Mesenchymal stem cell (in vitro differentiated cells and primary cell): ENCODE results near the gene SLC15A1.

ENCODE experiments used
- DNase-seq: peaks from one replicate; pipeline ENCODE4 v3.0.0-alpha.2; 2013
- H2AFZ ChIP-seq: one replicate; pipeline ENCODE4 v1.6.1; 2013; ENCODE audit warnings: low read depth, mild to moderate bottlenecking, control low read depth, inconsistent platforms, low read length, moderate library complexity
- H2AK5ac ChIP-seq: 2 replicates; pipeline ENCODE4 v1.6.1; 2013; ENCODE audit warnings: low read length, moderate library complexity, mild to moderate bottlenecking, inconsistent platforms; ENCODE audit not compliant: severe bottlenecking
- H2BK120ac ChIP-seq: one replicate; pipeline ENCODE4 v1.6.1; 2013; ENCODE audit warnings: low read depth, mild to moderate bottlenecking, inconsistent platforms, low read length, moderate library complexity
- H2BK12ac ChIP-seq, 2 experiments: one replicate each; pipeline ENCODE4 v1.6.1; 2013; ENCODE audit warnings: inconsistent platforms in 2 of 2, low read length in 2 of 2, mild to moderate bottlenecking in 2 of 2, moderate library complexity in 2 of 2, control low read depth in 1 of 2
- H2BK15ac ChIP-seq: one replicate; pipeline ENCODE4 v1.6.1; 2013; ENCODE audit warnings: mild to moderate bottlenecking, low read depth, inconsistent platforms; ENCODE audit not compliant: poor library complexity, severe bottlenecking
- H2BK5ac ChIP-seq: 2 replicates; pipeline ENCODE4 v1.6.1; 2013; ENCODE audit warnings: low read depth, mild to moderate bottlenecking, low read length, control low read depth, inconsistent platforms; ENCODE audit not compliant: poor library complexity, severe bottlenecking
- H3K14ac ChIP-seq, 2 experiments: one replicate each; pipeline ENCODE4 v1.6.1; 2013; ENCODE audit warnings: inconsistent platforms in 2 of 2, low read length in 2 of 2, control low read depth in 1 of 2, mild to moderate bottlenecking in 1 of 2, moderate library complexity in 1 of 2
- H3K18ac ChIP-seq, 2 experiments: one replicate each; pipeline ENCODE4 v1.6.1; 2013; ENCODE audit warnings: inconsistent platforms in 2 of 2, low read length in 2 of 2, control low read depth in 1 of 2, low read depth in 1 of 2, mild to moderate bottlenecking in 1 of 2
- H3K23ac ChIP-seq, 2 experiments: one replicate each; pipeline ENCODE4 v1.6.1; 2013; ENCODE audit warnings: inconsistent platforms in 2 of 2, low read length in 2 of 2, mild to moderate bottlenecking in 2 of 2, moderate library complexity in 2 of 2, control low read depth in 1 of 2
- H3K27ac ChIP-seq: 2 replicates; pipeline ENCODE4 v1.5.1; 2013; ENCODE audit warnings: mild to moderate bottlenecking, moderate library complexity, low read length, control low read depth, inconsistent platforms; ENCODE audit not compliant: poor library complexity, severe bottlenecking
- H3K27me3 ChIP-seq, 2 experiments: 2 replicates each; pipeline versions ENCODE4 v1.6.1 to v1.7.0; 2013; ENCODE audit warnings: low read length in 2 of 2, mild to moderate bottlenecking in 2 of 2, moderate library complexity in 2 of 2, control low read depth in 1 of 2, inconsistent platforms in 1 of 2; ENCODE audit not compliant: control insufficient read depth in 1 of 2, insufficient read depth in 1 of 2
- H3K36me3 ChIP-seq, 2 experiments: 2 replicates each; pipeline versions ENCODE4 v1.6.1 to v1.7.0; 2013; ENCODE audit warnings: low read length in 2 of 2, control low read depth in 1 of 2, inconsistent platforms in 1 of 2, low read depth in 1 of 2, mild to moderate bottlenecking in 1 of 2; ENCODE audit not compliant: insufficient read depth in 2 of 2, control insufficient read depth in 1 of 2
- H3K4ac ChIP-seq, 2 experiments: one replicate each; pipeline ENCODE4 v1.6.1; 2013; ENCODE audit warnings: inconsistent platforms in 2 of 2, low read length in 2 of 2, mild to moderate bottlenecking in 2 of 2, moderate library complexity in 2 of 2, control low read depth in 1 of 2, low read depth in 1 of 2
- H3K4me1 ChIP-seq: 2 replicates; pipeline ENCODE4 v1.6.1; 2013; ENCODE audit warnings: low read depth, low read length, control low read depth; ENCODE audit not compliant: control insufficient read depth, insufficient read depth
- H3K4me2 ChIP-seq: 2 replicates; pipeline ENCODE4 v1.6.1; 2013; ENCODE audit warnings: low read length, mild to moderate bottlenecking, inconsistent platforms; ENCODE audit not compliant: poor library complexity, severe bottlenecking
- H3K4me3 ChIP-seq, 2 experiments: 2 replicates each; pipeline versions ENCODE4 v1.5.1 to v1.7.0; 2013; ENCODE audit warnings: low read length in 2 of 2, mild to moderate bottlenecking in 2 of 2, control low read depth in 1 of 2, low read depth in 1 of 2; ENCODE audit not compliant: insufficient read depth in 1 of 2
- H3K79me1 ChIP-seq: replicated peaks from 2 replicates; pipeline ENCODE4 v1.6.1; 2013; ENCODE audit warnings: mild to moderate bottlenecking, control low read depth, low read length, inconsistent platforms; ENCODE audit not compliant: poor library complexity, severe bottlenecking
- H3K9ac ChIP-seq: 2 replicates; pipeline ENCODE4 v1.7.0; 2013; ENCODE audit warnings: mild to moderate bottlenecking, low read length, moderate library complexity
- H3K9me3 ChIP-seq: 2 replicates; pipeline ENCODE4 v1.7.0; 2013; ENCODE audit warnings: mild to moderate bottlenecking, low read length; ENCODE audit not compliant: control insufficient read depth
- H4K8ac ChIP-seq: one replicate; pipeline ENCODE4 v1.6.1; 2013; ENCODE audit warnings: inconsistent platforms, mild to moderate bottlenecking, low read length, moderate library complexity
- H4K91ac ChIP-seq: one replicate; pipeline ENCODE4 v1.6.1; 2013; ENCODE audit warnings: mild to moderate bottlenecking, low read length, inconsistent platforms
- WGBS: methylation state at CpG from one replicate; pipeline ENCODE4 v1.1.7; 2013; ENCODE audit warnings: mixed read lengths; 5-methylcytosine and 5-hydroxymethylcytosine counted together

SLC15A1 gene

GRCh38 chr13:98731925-98732324 is 20.5 kb downstream of the SLC15A1 start:
- H2BK5ac ChIP-seq = no peak overlapping the region
- no peak overlapping the region for H3K4ac ChIP-seq
- H3K27ac ChIP-seq = no peak overlapping the region
- WGBS = 7% methylated on average over 3 of the region's 3 CpGs
- H2BK12ac ChIP-seq = no peak overlapping the region
- H2AK5ac ChIP-seq = no peak overlapping the region
- H3K14ac ChIP-seq = no peak overlapping the region
- H2BK120ac ChIP-seq = no peak overlapping the region
- H3K9me3 ChIP-seq = no peaks in the 10 kb centered on the region
- H2BK15ac ChIP-seq = no peak overlapping the region
- H4K91ac ChIP-seq = no peak overlapping the region
- H3K4me2 ChIP-seq = no peak overlapping the region
- no peak overlapping the region for H3K23ac ChIP-seq
- no peak overlapping the region for H2AFZ ChIP-seq
- no peaks in the 10 kb centered on the region for H3K4me1 ChIP-seq
- H4K8ac ChIP-seq = no peak overlapping the region
- peak; percentile 76 for DNase-seq
- H3K79me1 ChIP-seq = no peaks in the 10 kb centered on the region
- H3K36me3 ChIP-seq = no peaks in the 10 kb centered on the region
- no peak overlapping the region for H3K18ac ChIP-seq
- no peak overlapping the region for H3K4me3 ChIP-seq
- H3K27me3 ChIP-seq = peaks cover 0 to 21% of the 10 kb centered on the region in 2 experiments
- no peak overlapping the region for H3K9ac ChIP-seq

- no peak overlapping the region for H2BK12ac ChIP-seq
- WGBS = 94% methylated on average over 17 of the region's 17 CpGs
- DNase-seq = no peak
- no peak overlapping the region for H3K23ac ChIP-seq
- no peak overlapping the region for H2BK5ac ChIP-seq
- H3K9me3 ChIP-seq = no peaks in the 10 kb centered on the region
- no peak overlapping the region for H3K9ac ChIP-seq
- no peaks in the 10 kb centered on the region for H3K79me1 ChIP-seq
- H2BK15ac ChIP-seq = no peak overlapping the region
- H3K14ac ChIP-seq = peak overlapping the region in 1 of 2 experiments; percentile 0
- peaks cover 0 to 21% of the 10 kb centered on the region in 2 experiments for H3K27me3 ChIP-seq
- H2AK5ac ChIP-seq = no peak overlapping the region
- H3K4ac ChIP-seq = no peak overlapping the region
- no peaks in the 10 kb centered on the region for H3K4me1 ChIP-seq
- no peak overlapping the region for H4K91ac ChIP-seq
- no peaks in the 10 kb centered on the region for H3K36me3 ChIP-seq
- H3K27ac ChIP-seq = no peak overlapping the region
- H4K8ac ChIP-seq = no peak overlapping the region
- H3K4me2 ChIP-seq = no peak overlapping the region
- H2AFZ ChIP-seq = no peak overlapping the region
- no peak overlapping the region for H2BK120ac ChIP-seq
- no peak overlapping the region for H3K4me3 ChIP-seq
- no peak overlapping the region for H3K18ac ChIP-seq
These were observed 21.4 kb downstream of the SLC15A1 start for GRCh38 chr13:98731038-98731437.

GRCh38 chr13:98730441-98730840 is 22.0 kb downstream of the SLC15A1 start:
- H2BK12ac ChIP-seq = no peak overlapping the region
- no peak overlapping the region for H3K14ac ChIP-seq
- no peaks in the 10 kb centered on the region for H3K9me3 ChIP-seq
- H4K8ac ChIP-seq = no peak overlapping the region
- H2AFZ ChIP-seq = no peak overlapping the region
- no peak overlapping the region for H2BK120ac ChIP-seq
- no peak overlapping the region for H2BK15ac ChIP-seq
- WGBS = 94% methylated on average over 23 of the region's 23 CpGs
- H3K36me3 ChIP-seq = no peaks in the 10 kb centered on the region
- no peak overlapping the region for H3K4me3 ChIP-seq
- peaks cover under 1 to 25% of the 10 kb centered on the region in 2 experiments for H3K27me3 ChIP-seq
- no peaks in the 10 kb centered on the region for H3K79me1 ChIP-seq
- no peak overlapping the region for H4K91ac ChIP-seq
- no peak overlapping the region for H3K23ac ChIP-seq
- no peak overlapping the region for H3K4me2 ChIP-seq
- DNase-seq = no peak
- no peak overlapping the region for H2BK5ac ChIP-seq
- no peaks in the 10 kb centered on the region for H3K4me1 ChIP-seq
- no peak overlapping the region for H3K18ac ChIP-seq
- H3K4ac ChIP-seq = no peak overlapping the region
- no peak overlapping the region for H2AK5ac ChIP-seq
- no peak overlapping the region for H3K27ac ChIP-seq
- H3K9ac ChIP-seq = no peak overlapping the region

GRCh38 chr13:98729658-98730057 is 22.8 kb downstream of the SLC15A1 start:
- H4K8ac ChIP-seq = no peak overlapping the region
- no peak for DNase-seq
- H3K4ac ChIP-seq = no peak overlapping the region
- no peaks in the 10 kb centered on the region for H3K4me1 ChIP-seq
- no peaks in the 10 kb centered on the region for H3K79me1 ChIP-seq
- no peak overlapping the region for H3K27ac ChIP-seq
- H2AK5ac ChIP-seq = no peak overlapping the region
- H3K9me3 ChIP-seq = no peaks in the 10 kb centered on the region
- no peak overlapping the region for H2BK12ac ChIP-seq
- H3K14ac ChIP-seq = peak overlapping the region in 1 of 2 experiments; percentile 46
- H3K36me3 ChIP-seq = no peaks in the 10 kb centered on the region
- H2BK15ac ChIP-seq = no peak overlapping the region
- WGBS = 87% methylated on average over 8 of the region's 8 CpGs
- peaks cover 4 to 33% of the 10 kb centered on the region in 2 experiments for H3K27me3 ChIP-seq
- no peak overlapping the region for H3K18ac ChIP-seq
- no peak overlapping the region for H2BK120ac ChIP-seq
- no peak overlapping the region for H3K4me2 ChIP-seq
- H3K23ac ChIP-seq = no peak overlapping the region
- H2BK5ac ChIP-seq = no peak overlapping the region
- no peak overlapping the region for H2AFZ ChIP-seq
- no peak overlapping the region for H3K9ac ChIP-seq
- H3K4me3 ChIP-seq = no peak overlapping the region
- H4K91ac ChIP-seq = no peak overlapping the region
